AG04449 (cell line): ENCODE measurements around the gene RNF144A.

Experiments used
- CTCF ChIA-PET: fragments of 350-600 bp; formaldehyde crosslinking; extraction: SDS; loops from one replicate; lab custom pipeline; 2021; ENCODE audit warnings: antibody characterized with exemption; lab: Yijun Ruan, JAX
- POLR2A ChIA-PET: fragments of 400-600, 350-600 bp; formaldehyde crosslinking; extraction: SDS; loops from one replicate; lab custom pipeline; 2020; ENCODE audit warnings: antibody characterized with exemption, inconsistent platforms; lab: Yijun Ruan, JAX
- DNase-seq: peaks from one replicate; pipeline ENCODE4 v3.0.0-alpha.2; 2010; ENCODE audit warnings: low read depth, low spot score
- H3K4me3 ChIP-seq: 2 replicates; pipeline ENCODE4 v1.5.1; 2011; ENCODE audit warnings: low read depth, mild to moderate bottlenecking, control low read depth, low read length
- CTCF ChIP-seq: IDR thresholded peaks from one replicate; pipeline ENCODE4 v1.5.1; 2011; ENCODE audit warnings: mild to moderate bottlenecking, moderate library complexity, low read length, control low read depth, inconsistent platforms; ENCODE audit not compliant: insufficient read depth; ENCODE audit errors: missing control alignments

RNF144A gene

GRCh38 chr2:6913415-6914157 is 3.6 kb upstream of the RNF144A start:
- DNase-seq, result no peak
- CTCF ChIA-PET, result no interaction called here
- TF ChIP-seq CTCF, result no peak
- H3K4me3 ChIP-seq, result no peak overlapping the region
- POLR2A ChIA-PET, result no interaction called here

- POLR2A ChIA-PET, result no interaction called here
- no peak for TF ChIP-seq CTCF
- CTCF ChIA-PET, result interaction anchor here (0.9 to 3.2 kb wide), 5 partner anchors 9 to 130 kb away, joined by 3 to 16 read pairs (median 4); no protein-coding TSS in a partner anchor
- DNase-seq, result no peak
- H3K4me3 ChIP-seq, result no peak overlapping the region
These were observed 2.4 kb upstream of the RNF144A start for GRCh38 chr2:6914828-6915227.

GRCh38 chr2:6915399-6915798 is 1.8 kb upstream of the RNF144A start:
- TF ChIP-seq CTCF, result no peak
- no peak overlapping the region for H3K4me3 ChIP-seq
- POLR2A ChIA-PET, result no interaction called here
- DNase-seq, result no peak
- CTCF ChIA-PET, result interaction anchor here (0.9 to 4.7 kb wide), 9 partner anchors 8 to 142 kb away, joined by 3 to 24 read pairs (median 5); no protein-coding TSS in a partner anchor

GRCh38 chr2:6916224-6916623 is 988 bp upstream of the RNF144A start:
- CTCF ChIA-PET, result interaction anchor here (0.6 to 4.7 kb wide), 17 partner anchors 9 to 409 kb away, joined by 3 to 24 read pairs (median 4); no protein-coding TSS in a partner anchor
- H3K4me3 ChIP-seq, result no peak overlapping the region
- POLR2A ChIA-PET, result no interaction called here
- TF ChIP-seq CTCF, result no peak
- no peak for DNase-seq

GRCh38 chr2:6916736-6917070 is 509 bp upstream of the RNF144A start:
- no peak for DNase-seq
- H3K4me3 ChIP-seq, result peak overlapping the region; percentile 39; the same call in 1 of the 2 replicates
- ChIA-PET CTCF (interaction anchor here (0.6 to 4.7 kb wide), 19 partner anchors 9 to 408 kb away, joined by 3 to 24 read pairs (median 4); no protein-coding TSS in a partner anchor), POLR2A (no interaction called here)
- TF ChIP-seq CTCF, result no peak

- no peak for TF ChIP-seq CTCF
- POLR2A ChIA-PET, result no interaction called here
- DNase-seq, result no peak
- CTCF ChIA-PET, result interaction anchor here (1.7 to 4.7 kb wide), 3 partner anchors 11 to 24 kb away, joined by 4 to 24 read pairs (median 5); no protein-coding TSS in a partner anchor
- H3K4me3 ChIP-seq, result peak overlapping the region; percentile 54
These were observed 679 bp downstream of the RNF144A start for GRCh38 chr2:6917761-6918421.
